ENCODE measurements around the gene LYPLAL1.

Gene LYPLAL1

GRCh38 chr1:219173758-219174459, at the start of gene LYPLAL1:
TSS of gene LYPLAL1 (plus strand) at chr1:219173878. CDS start at chr1:219173891, 13 bp downstream.
- DNase-seq = peak; percentile 92

DNA sequence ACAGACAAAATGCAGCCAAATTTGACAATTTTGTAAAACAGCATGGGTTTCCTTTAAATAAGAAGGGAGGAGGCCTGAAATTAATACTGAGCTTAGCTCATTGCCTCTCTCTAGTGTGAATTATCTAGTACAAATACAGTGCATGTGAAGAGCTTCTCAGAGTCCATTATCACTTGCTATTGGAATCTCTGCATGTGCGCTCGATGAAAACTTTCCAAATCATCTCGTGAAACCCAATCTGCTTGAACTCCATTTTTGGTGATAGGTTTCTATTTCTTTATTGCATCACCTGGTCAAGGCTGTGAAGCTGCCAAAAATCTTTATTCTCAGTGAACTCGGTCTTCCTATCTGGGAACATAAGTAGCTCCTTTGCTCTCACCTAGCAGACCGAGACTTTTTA, 49.5 kb upstream of the LYPLAL1 start:
- DNase-seq = no peak

DNA sequence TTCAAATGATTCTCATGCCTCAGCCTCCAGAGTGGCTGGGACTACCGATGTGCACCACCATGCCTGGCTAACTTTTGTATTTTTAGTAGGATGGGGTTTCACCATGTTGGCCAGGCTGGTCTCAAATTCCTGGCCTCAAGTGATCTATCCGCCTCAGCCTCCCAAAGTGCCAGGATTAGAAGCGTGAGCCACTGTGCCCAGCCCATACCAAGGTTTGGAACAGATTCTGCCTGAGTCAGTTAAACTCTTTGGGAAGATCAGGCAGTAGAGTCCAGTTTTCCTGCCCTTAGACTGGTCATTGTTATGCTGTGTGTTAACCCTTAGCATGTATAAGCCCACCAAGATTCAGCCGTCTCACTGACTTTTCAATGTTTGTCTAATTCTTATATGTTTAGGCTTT, 48.3 kb upstream of the LYPLAL1 start:
- no peak for DNase-seq

DNA sequence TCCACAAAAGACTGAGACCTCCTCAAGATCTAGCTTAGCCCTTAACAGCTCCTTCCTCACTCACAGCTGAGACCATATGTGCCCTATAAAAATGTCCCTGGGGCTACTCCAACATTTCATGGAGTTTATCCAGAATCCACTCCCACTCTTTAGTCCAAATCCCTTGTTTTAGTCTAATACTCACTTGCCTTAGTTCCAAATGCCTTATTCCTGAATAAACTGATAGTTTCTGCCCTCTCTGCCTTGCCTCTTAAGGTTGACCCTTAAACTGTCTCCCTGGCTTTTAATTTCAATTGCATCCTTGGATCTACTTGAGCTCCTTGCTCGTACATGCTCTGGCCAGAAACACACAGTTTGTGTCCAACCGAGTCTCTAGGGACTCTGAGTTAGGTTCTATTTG, 47.3 kb upstream of the LYPLAL1 start:
- no peak for DNase-seq

DNA sequence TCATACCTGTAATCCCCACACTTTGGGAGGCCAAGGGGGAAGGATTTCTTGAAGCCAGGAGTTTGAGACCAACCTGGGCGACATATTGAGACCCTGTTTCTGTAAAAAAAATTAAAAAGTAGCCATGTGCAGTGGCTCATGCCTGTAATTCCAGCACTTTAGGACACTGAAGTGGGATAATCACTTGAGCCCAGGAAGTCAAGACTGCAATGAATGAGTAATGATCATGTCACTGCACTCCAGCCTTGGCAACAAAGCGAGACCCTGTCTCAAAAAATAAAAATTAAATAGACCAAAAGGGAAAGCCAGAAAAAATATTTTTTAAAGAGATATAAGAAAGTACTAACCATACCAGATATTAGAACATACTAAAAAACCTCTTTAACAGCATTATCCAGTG, 44.7 kb upstream of the LYPLAL1 start:
- no peak for DNase-seq

GRCh38 chr1:219130366-219130935, 43.2 kb upstream of the LYPLAL1 start:
- DNase-seq = no peak

- no peak for DNase-seq
Observed at GRCh38 chr1:219132939-219133338, 40.7 kb upstream of the LYPLAL1 start.

DNA sequence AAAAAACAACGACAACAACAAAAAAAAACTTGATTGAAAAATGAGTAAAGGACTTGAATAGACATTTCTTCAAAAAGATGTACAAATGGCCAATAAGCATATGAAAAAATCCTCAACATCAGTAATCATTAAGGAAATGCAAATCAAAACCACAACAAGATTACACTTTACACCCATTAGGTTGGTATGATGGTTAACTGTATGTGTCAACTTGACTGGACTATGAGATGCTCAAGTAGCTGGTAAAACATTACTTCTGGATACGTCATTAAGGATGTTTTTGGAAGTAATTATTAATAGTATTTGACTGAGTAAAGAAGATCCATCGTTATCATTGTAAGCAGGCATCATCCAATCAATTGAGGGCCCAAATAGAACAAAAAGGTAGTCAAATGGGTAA, 34.9 kb upstream of the LYPLAL1 start:
- DNase-seq = no peak

DNA sequence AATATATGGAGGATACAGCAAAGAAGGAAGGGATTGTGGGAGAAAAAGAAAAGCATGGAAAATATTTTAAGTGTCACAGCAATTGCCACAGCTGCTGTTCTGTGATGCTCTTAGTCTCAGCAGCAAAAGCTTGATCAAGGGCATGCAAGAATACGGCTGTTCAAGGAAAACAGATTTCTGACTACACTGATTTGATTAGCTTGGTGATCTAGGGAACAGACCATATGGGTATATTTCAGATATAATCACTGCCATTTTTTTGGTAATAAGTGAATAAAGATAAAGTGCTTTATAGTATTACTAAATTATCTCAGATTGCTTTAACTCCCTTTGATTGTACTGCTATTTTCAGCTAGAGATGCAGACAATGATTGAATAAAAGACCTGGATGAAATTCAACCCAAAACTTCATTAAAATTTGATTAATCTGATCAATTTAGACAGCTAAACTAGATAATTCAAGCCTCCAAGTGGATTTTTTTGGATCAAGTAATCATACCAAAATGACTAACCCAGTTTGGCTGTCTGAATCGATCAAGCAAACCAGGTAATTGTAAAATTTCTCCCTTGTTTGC, 33.3 kb upstream of the LYPLAL1 start:
- DNase-seq = no peak

DNA sequence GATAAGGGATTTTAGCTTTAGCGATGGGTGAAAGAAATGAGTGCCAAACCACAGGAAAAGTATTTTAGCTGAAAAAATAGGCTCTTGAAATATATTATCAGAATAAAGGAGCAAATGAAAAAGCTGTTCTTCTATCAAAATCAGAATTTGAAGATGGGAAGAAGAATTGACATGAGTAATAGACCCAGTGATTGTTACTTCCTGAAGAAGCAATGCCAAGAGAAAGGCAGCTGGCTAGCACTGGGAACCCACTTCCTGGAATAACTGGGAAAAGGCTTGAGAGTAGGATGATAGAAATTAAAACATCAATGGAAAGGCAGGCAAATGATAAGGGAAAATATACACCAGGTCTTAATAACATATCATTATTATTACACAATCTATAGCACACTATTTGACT, 29.9 kb upstream of the LYPLAL1 start:
- no peak for DNase-seq

DNA sequence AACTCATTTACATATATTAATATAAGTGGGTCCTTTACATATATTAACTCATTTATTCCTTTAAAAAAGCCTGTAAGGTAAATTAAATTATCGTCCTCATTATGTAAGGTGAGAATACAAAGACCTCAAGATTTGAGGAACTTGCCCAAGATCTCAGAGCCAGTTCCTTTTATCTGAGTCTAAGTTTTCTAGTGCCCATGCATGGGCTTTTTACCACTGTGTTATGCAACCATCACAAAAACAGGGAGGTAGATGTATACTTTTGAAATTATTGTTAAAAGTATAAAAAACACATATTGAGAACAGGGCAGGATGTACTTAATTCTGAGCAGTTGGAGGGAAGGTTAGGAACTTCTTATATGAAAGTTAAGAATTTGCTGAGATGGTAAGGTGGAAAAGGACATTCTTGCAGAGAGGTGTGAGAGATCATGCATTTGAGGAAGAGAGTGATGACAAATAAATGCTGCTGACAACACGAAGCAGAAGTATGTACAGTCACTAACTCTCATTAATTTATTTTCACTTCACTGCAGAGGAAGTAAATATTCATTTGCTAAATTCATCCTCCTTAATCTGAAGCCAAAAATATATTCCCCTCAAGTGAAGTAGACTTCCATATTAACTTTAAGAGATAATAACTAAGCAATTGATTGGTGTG, 28.9 kb upstream of the LYPLAL1 start:
- no peak for DNase-seq

DNA sequence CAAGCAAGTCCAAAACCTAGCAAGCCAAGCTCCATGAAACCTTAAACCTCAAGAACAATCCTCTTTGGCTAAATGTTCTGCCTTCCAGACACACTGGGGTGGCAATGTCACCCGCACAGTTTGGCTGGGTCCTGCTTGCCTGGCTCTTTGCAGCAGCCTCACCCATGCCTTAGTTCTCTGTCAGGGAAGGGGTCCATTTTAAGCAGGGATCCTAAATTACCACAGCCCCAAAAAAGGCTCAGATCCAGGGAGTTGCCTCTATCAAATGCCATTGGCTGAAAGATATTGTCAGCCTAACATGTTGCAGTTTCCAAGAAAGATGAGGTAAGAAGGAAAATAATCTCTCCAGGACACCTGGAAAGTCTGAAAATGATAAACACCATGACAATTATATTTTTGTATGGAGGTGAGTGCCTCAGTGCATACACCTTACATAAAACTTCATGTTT, 26.1 kb upstream of the LYPLAL1 start:
- DNase-seq = no peak

DNA sequence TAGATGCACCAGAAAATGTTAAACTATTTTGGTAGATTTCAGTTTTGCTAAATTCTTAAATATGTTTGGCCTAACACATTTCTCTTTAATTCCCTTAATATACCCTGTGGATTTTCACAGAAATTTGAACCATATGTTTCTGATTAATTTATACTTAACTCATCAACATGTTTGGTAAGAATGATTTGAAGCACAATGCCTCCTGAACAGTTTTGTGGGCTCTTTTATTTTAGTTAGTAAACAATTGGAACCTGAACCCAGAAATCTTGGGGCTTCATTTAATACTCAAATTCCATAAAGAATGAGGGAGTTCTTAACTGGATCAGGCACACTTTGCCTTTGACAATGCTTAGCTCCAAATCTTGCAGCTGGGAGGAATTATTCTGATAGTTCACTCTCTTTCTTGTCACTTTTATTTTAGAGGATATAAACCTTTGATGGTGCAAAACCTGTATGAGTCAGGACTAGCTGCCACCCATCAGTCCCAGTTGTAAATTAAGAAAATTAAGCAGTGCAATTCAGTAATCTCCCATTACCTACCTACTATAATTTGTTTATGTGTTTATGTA, 24.6 kb upstream of the LYPLAL1 start:
- no peak for DNase-seq

GRCh38 chr1:219149953-219150352, 23.7 kb upstream of the LYPLAL1 start:
- DNase-seq = no peak

GRCh38 chr1:219150913-219151312, 22.8 kb upstream of the LYPLAL1 start:
- no peak for DNase-seq

GRCh38 chr1:219151467-219151866, 22.2 kb upstream of the LYPLAL1 start:
- DNase-seq = no peak

DNA sequence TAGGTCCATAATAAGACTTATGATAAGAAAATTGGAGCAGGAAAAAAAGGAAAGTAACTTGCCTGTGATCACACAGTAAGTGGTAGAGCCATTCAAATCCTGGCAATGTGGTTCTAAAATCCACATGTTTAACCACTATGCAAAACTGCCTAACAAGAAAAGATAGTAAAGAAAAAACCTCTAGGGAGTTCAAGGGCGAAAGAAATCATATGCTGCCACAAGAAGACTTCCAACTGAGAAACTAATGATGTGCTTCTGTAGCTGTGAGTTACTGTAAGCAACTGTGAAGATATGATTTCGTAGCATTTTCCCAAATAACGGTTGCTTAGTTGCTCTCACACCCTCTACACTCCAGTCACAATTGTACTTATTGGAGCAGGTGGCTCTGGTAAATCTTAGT, 20.9 kb upstream of the LYPLAL1 start:
- DNase-seq = no peak

- DNase-seq = no peak
Observed at GRCh38 chr1:219153723-219154122, 20.0 kb upstream of the LYPLAL1 start.

DNA sequence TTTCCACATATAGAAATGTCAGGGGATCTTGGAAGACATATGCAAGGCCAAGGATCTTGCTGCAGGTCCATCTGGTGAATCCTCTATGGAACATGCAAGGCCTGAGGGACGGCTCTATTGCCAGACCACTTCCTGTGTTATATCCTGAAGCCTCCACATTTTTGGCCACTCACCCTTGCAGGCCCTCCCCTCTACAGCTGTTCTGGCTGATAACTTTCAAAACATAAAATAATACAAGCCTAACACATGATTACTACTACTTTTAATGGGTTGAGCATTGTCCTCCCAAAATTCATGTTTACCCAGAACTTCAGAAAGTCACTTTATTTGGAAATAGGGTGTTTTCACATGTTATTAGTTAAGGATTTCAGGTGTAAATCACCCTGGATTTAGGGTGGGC, 18.5 kb upstream of the LYPLAL1 start:
- DNase-seq = no peak

DNA sequence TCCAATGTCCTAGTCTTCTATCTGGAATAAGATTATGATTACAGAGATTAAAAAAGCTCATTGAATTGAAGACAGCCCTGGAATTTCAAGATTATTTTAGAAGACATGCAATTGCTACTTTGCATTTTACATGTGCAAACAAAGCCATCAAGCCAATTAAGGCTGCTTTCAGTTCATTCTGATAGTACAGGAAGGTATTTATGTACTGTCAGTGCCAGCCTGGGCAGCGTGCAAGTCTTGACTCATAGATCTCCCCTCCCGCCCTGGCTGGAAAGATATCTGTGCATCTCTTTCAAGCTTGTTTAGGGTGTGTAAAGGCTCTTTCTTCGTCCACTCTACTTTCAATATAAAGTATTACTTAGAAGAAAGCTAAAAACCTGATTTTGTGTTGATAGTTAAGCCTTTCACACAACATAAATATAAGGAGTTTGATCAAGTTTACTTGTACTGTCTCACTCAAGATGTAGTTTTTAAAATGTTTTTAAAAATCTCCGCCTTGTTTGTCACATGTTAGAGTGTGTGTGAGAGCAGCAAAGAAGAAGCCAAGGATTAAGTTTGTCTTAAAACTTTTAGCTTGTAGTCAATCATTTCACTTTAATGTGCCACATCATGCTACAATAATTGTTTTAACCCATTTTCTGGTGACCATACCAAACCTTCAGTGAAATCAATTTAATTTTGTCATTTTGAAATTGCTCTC, 13.6 kb upstream of the LYPLAL1 start:
- DNase-seq = no peak

DNA sequence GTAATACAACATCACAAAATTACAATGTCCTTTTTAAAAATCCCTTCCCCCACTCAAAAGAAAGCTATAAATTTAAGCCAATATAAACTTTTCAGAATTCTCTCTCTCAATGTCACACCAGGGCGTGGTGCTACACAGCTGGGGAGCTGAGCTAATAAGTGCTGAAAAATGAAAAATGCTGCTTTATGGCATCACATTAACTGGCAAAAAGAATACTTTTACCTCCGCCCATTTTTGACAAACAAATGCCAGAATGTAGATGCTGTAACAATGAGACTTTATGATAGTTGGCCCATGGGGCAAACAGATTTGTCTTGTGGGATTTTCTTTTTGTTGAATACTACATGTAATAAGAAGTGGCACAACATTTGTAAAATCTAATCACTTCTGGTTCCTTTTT, 12.7 kb upstream of the LYPLAL1 start:
- no peak for DNase-seq

GRCh38 chr1:219161371-219161770, 12.3 kb upstream of the LYPLAL1 start:
- DNase-seq = no peak

DNA sequence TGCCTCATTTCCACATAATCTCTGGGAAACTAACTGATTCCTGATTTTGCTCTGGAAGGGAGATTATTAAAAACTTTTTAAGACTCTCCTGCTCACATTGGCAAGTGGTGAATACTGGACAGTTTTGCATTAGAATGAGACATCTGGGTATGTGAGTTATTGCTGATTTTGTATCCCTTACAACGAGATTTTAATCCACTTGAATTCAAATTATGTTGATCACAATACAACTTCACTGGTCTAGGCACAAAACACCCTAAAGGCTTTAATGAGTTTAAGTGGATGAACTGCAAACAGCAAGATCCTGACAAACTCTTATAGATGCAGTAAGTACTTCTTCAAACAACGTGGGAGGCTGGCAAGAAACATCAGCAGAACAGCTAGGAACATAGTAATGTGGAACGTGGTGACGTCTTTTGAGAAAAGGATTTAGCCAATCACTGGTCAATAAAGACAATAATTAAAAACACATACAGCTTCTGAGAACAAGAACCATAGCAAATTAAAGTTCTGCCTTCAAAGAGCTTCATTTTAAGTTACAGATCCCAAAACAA, 10.2 kb upstream of the LYPLAL1 start:
- no peak for DNase-seq

Measured in activated CD4-positive, alpha-beta T cell treated with anti-CD3 and anti-CD28 coated beads, Interleukin-2, Interleukin-6, amounts not matched to agents 100 ng/mL and 50 ng/mL, durations not matched to agents 16 hours and 8 hours (primary cell).